BJ (cell line): ENCODE data around the gene FIGNL2. TPM values are rescaled to one million over a fixed set of nuclear protein-coding genes. Genes with fewer than 3 reads are reported as not detected.

ENCODE experiments used
- CTCF ChIA-PET: fragments of 350-600 bp; formaldehyde crosslinking; extraction: SDS; loops from one replicate; lab custom pipeline; 2021; ENCODE audit warnings: antibody characterized with exemption, inconsistent platforms; lab: Yijun Ruan, JAX
- POLR2A ChIA-PET: fragments of 300-600 bp; sonication (Branson Sonifier 250); formaldehyde crosslinking; extraction: SDS; loops from one replicate; lab custom pipeline; 2021; ENCODE audit warnings: antibody characterized with exemption; lab: Charles Lee
- DNase-seq: peaks from one replicate; pipeline ENCODE4 v3.0.0-alpha.2; 2011; ENCODE audit warnings: low read depth
- H3K27me3 ChIP-seq: 2 replicates; pipeline ENCODE4 v1.6.0; 2011; ENCODE audit warnings: low read length; ENCODE audit not compliant: control insufficient read depth, insufficient read depth
- H3K36me3 ChIP-seq: 2 replicates; pipeline ENCODE4 v1.5.1; 2011; ENCODE audit warnings: low read length; ENCODE audit not compliant: control insufficient read depth, insufficient read depth
- H3K4me3 ChIP-seq: 2 replicates; pipeline ENCODE4 v1.5.1; 2011; ENCODE audit warnings: low read depth, mild to moderate bottlenecking, control low read depth, low read length
- CTCF ChIP-seq: IDR thresholded peaks from 2 replicates; pipeline ENCODE4 v1.5.1; 2011; ENCODE audit warnings: low read depth, mild to moderate bottlenecking, control low read depth, inconsistent platforms, low read length, moderate library complexity; ENCODE audit not compliant: insufficient read depth
- polyA plus RNA-seq: library from polyadenylated mRNA; depleted of rRNA; stranded (reverse); fragments of >200 nt; gene quantifications from 2 replicates; pipeline ENCODE4 v1.2.3, GENCODE V29; 2011

FIGNL2 gene
- polyA plus RNA-seq, 1 experiment: 0.01 TPM

- no peak overlapping the region for H3K4me3 ChIP-seq
- POLR2A ChIA-PET: interaction anchor here (0.7 kb wide), 1 partner anchor 1229 kb away, joined by 11 read pairs; no protein-coding TSS in a partner anchor
- H3K36me3 ChIP-seq: no peaks in the 10 kb centered on the region
- CTCF ChIA-PET: interaction anchor here (1.6 to 2.0 kb wide), 2 partner anchors 10 to 408 kb away, joined by 5 read pairs; no protein-coding TSS in a partner anchor
- peaks cover 14% of the 10 kb centered on the region for H3K27me3 ChIP-seq
- TF ChIP-seq CTCF: no peak
- no peak for DNase-seq
Measured at GRCh38 chr12:51829641-51830040, 18.9 kb downstream of the FIGNL2 start.

GRCh38 chr12:51829011-51829481 lies 19.5 kb downstream of the FIGNL2 start:
- no peak overlapping the region for H3K4me3 ChIP-seq
- peaks cover 11% of the 10 kb centered on the region for H3K27me3 ChIP-seq
- DNase-seq: no peak
- TF ChIP-seq CTCF: no peak
- no peaks in the 10 kb centered on the region for H3K36me3 ChIP-seq
- ChIA-PET CTCF (interaction anchor here (1.6 kb wide), 1 partner anchor 407 kb away, joined by 5 read pairs; no protein-coding TSS in a partner anchor), POLR2A (no interaction called here)

- no peak overlapping the region for H3K4me3 ChIP-seq
- no peaks in the 10 kb centered on the region for H3K36me3 ChIP-seq
- ChIA-PET POLR2A (no interaction called here), CTCF (interaction anchor here (1.6 kb wide), 1 partner anchor 407 kb away, joined by 5 read pairs; no protein-coding TSS in a partner anchor)
- TF ChIP-seq CTCF: no peak
- peaks cover 6% of the 10 kb centered on the region for H3K27me3 ChIP-seq
- DNase-seq: no peak
Measured at GRCh38 chr12:51827925-51828818, 20.3 kb downstream of the FIGNL2 start.

GRCh38 chr12:51826881-51827280 lies 21.6 kb downstream of the FIGNL2 start:
- ChIA-PET POLR2A (no interaction called here), CTCF (interaction anchor here (0.9 to 4.9 kb wide), 3 partner anchors 48 to 404 kb away, joined by 4 to 83 read pairs (median 5); partner anchors contain the start of gene SLC4A8)
- H3K27me3 ChIP-seq: peaks cover 5% of the 10 kb centered on the region
- H3K4me3 ChIP-seq: no peak overlapping the region
- no peaks in the 10 kb centered on the region for H3K36me3 ChIP-seq
- no peak for DNase-seq
- TF ChIP-seq CTCF: no peak

- CTCF ChIA-PET: interaction anchor here (0.6 to 4.9 kb wide), 13 partner anchors 7 to 480 kb away, joined by 3 to 83 read pairs (median 5); partner anchors contain the start of gene SLC4A8
- H3K4me3 ChIP-seq: no peak overlapping the region
- no peak for DNase-seq
- no peak for TF ChIP-seq CTCF
- POLR2A ChIA-PET: no interaction called here
- H3K36me3 ChIP-seq: no peaks in the 10 kb centered on the region
- no peaks in the 10 kb centered on the region; the same call in 1 of the 2 replicates for H3K27me3 ChIP-seq
Measured at GRCh38 chr12:51825216-51825615, 23.3 kb downstream of the FIGNL2 start.
